GM12878 (cell line): Measurements from ENCODE around the gene BSN. TPM values are rescaled to one million over a fixed set of nuclear protein-coding genes. Genes with fewer than 3 reads are reported as not detected.

Source experiments
- ATF3 ChIP-seq: IDR thresholded peaks from 2 replicates; pipeline ENCODE4 v1.6.1; 2011; ENCODE audit warnings: low read depth, mild to moderate bottlenecking, low read length, moderate library complexity, borderline replicate concordance; ENCODE audit errors: extremely low read depth
- CBFB ChIP-seq: IDR thresholded peaks from 2 replicates; pipeline ENCODE4 v1.6.1; 2016; ENCODE audit warnings: antibody characterized with exemption, low read depth
- CREM ChIP-seq: IDR thresholded peaks from 2 replicates; pipeline ENCODE4 v1.6.1; 2014; ENCODE audit warnings: antibody characterized with exemption, low read depth
- DPF2 ChIP-seq: fragments of 450-650 bp; IDR thresholded peaks from 2 replicates; pipeline ENCODE4 v1.6.1; 2017; ENCODE audit warnings: mild to moderate bottlenecking
- EZH2 ChIP-seq: IDR thresholded peaks from 2 replicates; pipeline ENCODE4 v1.6.1; 2012; ENCODE audit warnings: low read depth, mild to moderate bottlenecking, control low read depth, inconsistent platforms, low read length, borderline replicate concordance; ENCODE audit not compliant: control insufficient read depth
- FOXK2 ChIP-seq: fragments of 450-650 bp; IDR thresholded peaks from 2 replicates; pipeline ENCODE4 v1.6.1; 2017; ENCODE audit warnings: mild to moderate bottlenecking, moderate library complexity
- HCFC1 ChIP-seq: fragments of 150-350 bp; IDR thresholded peaks from 2 replicates; pipeline ENCODE4 v1.6.1; 2014; ENCODE audit warnings: low read length
- IKZF1 ChIP-seq: fragments of 450-650 bp; conservative IDR thresholded peaks from 2 replicates; pipeline ENCODE4 v1.6.1; 2017; ENCODE audit warnings: antibody characterized with exemption, mild to moderate bottlenecking
- IKZF2 ChIP-seq, 2 experiments: fragments of 450-650 bp; IDR thresholded peaks; 2 replicates each; pipeline ENCODE4 v1.6.1; 2017; ENCODE audit warnings: mild to moderate bottlenecking in 2 of 2, moderate library complexity in 2 of 2
- IRF5 ChIP-seq: fragments of 450-650 bp; IDR thresholded peaks from 2 replicates; pipeline ENCODE4 v1.6.1; 2017; ENCODE audit warnings: borderline replicate concordance
- MYC ChIP-seq: IDR thresholded peaks from 2 replicates; pipeline ENCODE4 v1.6.1; 2011; ENCODE audit warnings: mild to moderate bottlenecking, low read length, moderate library complexity, inconsistent platforms; ENCODE audit not compliant: insufficient read depth, insufficient replicate concordance, insufficient read length, severe bottlenecking
- NBN ChIP-seq: fragments of 450-650 bp; IDR thresholded peaks from 2 replicates; pipeline ENCODE4 v1.6.1; 2016
- PAX5 ChIP-seq: IDR thresholded peaks from 2 replicates; pipeline ENCODE4 v1.6.1; 2011; ENCODE audit warnings: low read depth, low read length, borderline replicate concordance
- RELA ChIP-seq: fragments of 450-650 bp; IDR thresholded peaks from 2 replicates; pipeline ENCODE4 v1.8.0; 2014; ENCODE audit warnings: borderline replicate concordance; ENCODE audit not compliant: partially characterized antibody
- SIN3A ChIP-seq: IDR thresholded peaks from 2 replicates; pipeline ENCODE4 v1.6.1; 2012; ENCODE audit warnings: low read depth, low read length, improper control_type of control experiment
- SRF ChIP-seq, 2 experiments: IDR thresholded peaks; 2 replicates each; pipeline ENCODE4 v1.6.1; 2011; ENCODE audit warnings: low read depth in 2 of 2, low read length in 2 of 2, mild to moderate bottlenecking in 1 of 2, moderate library complexity in 1 of 2
- TCF7 ChIP-seq: IDR thresholded peaks from 2 replicates; pipeline ENCODE4 v1.6.1; 2014; ENCODE audit warnings: antibody characterized with exemption, borderline replicate concordance
- YY1 ChIP-seq: IDR thresholded peaks from 2 replicates; pipeline ENCODE4 v1.6.1; 2011; ENCODE audit warnings: low read depth, mild to moderate bottlenecking, low read length
- ZBTB11 ChIP-seq: fragments of 450-650 bp; formaldehyde crosslinking; IDR thresholded peaks from 2 replicates; pipeline ENCODE4 v1.5.0; 2022; ENCODE audit warnings: mild to moderate bottlenecking, missing genetic modification characterization
- ZNF207 ChIP-seq: fragments of 450-650 bp; IDR thresholded peaks from 2 replicates; pipeline ENCODE4 v1.6.1; 2014; ENCODE audit warnings: antibody characterized with exemption, mild to moderate bottlenecking, borderline replicate concordance
- ZNF622 ChIP-seq: fragments of 450-650 bp; IDR thresholded peaks from 2 replicates; pipeline ENCODE4 v1.6.1; 2017; ENCODE audit warnings: mild to moderate bottlenecking, inconsistent platforms
- ZSCAN29 ChIP-seq: fragments of 450-650 bp; IDR thresholded peaks from 2 replicates; pipeline ENCODE4 v1.6.1; 2017; ENCODE audit warnings: mild to moderate bottlenecking, moderate library complexity
- polyA plus RNA-seq, 11 experiments: library from polyadenylated mRNA; depleted of rRNA in 4 of 11; unstranded in 6 of 11; stranded (reverse) in 5 of 11; fragments of >200 nt; fragmentation: Nextera tagmentation in 4 of 11; fragmentation: Illumina TruSeq in 1 of 11; extraction: Ambion mirVana in 4 of 11; extraction: Trizol in 1 of 11; gene quantifications; 1 replicate in 1 of 11; 2 replicates in 10 of 11; pipeline versions ENCODE4 v1.2.1 to v1.2.3, GENCODE V29; 2011 to 2016; ENCODE audit warnings: inconsistent platforms in 2 of 11, missing spikeins in 2 of 11, low read depth in 1 of 11
- total RNA-seq, 4 experiments: library from RNA; depleted of rRNA in 3 of 4; stranded (reverse); fragments of >200 nt in 3 of 4; fragmentation: Illumina TruSeq in 1 of 4; extraction: Trizol in 1 of 4; gene quantifications; 2 replicates each; pipeline versions ENCODE4 v1.2.1 to v1.2.3, GENCODE V29; 2013 to 2021
- TF ChIP-seq, protein P1 (sequence below): fragments of 450-650 bp; IDR thresholded peaks from 2 replicates; pipeline ENCODE4 v1.6.1; 2018; ENCODE audit warnings: borderline replicate concordance, mild to moderate bottlenecking; ENCODE audit not compliant: partially characterized antibody

The BSN gene
- total and polyA plus RNA-seq, 10 of the 15 experiments (the other 5 are each of a cell fraction or from before 2014, with no cell fraction given), result under 0.01 to 0.19 (median 0.05) TPM; not detected in 1

DNA sequence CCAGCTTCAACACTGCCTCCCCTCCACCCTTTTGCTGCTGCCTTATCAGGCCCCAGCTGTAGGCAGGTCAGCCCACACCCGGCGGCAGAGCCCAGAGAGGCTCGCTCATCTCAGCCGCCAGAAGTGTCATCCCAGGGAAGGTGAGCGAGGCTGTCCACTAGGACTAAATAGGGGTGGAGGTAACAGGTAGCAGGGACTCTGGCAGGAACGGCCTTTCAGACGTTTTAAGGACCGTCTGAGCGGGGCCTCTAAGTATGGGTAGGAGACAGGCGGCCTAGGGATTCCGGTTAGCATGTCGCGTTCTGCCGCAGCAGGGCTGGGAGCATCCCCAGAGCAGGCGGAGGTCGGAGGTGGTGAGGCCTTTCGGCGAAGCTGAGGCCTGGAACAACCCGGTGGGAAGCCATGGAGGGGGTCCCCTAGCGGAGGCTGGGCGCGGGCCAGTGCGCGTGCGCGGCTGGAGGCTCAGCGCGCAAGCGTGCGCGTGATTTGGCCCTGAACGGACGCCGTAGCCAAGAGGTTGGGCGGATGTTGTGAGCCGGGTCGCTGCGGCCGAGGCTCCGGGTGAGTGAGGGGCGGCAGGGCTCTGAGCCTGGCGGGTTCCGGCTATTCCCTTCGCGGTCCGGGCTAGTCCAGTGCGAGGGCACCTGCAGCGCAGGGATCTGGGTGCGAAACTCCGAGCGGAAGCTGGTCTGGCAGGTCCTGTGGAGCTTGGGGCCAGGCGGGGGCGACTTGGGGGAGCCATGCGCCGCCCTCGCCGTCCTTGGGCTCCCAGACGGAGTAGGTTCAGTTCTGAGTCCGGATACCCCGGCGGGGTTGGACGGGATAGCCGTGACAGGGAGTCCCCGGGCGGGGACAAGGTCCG is 135.0 kb downstream of the BSN start, which contains the start of the genes MST1 and RNF123 (continued):
- TF ChIP-seq PAX5, result no peak; the same call in 1 of the 2 replicates
- TF ChIP-seq CREM, result peak; percentile 46; the same call in 1 of the 2 replicates
- TF ChIP-seq HCFC1, result peak; percentile 81
- TF ChIP-seq CBFB, result 0 out of 2 replicates have a peak, but pooled peaks have one; percentile 36
- peak; percentile 53 for TF ChIP-seq MYC
- TF ChIP-seq NBN, result peak; percentile 58; the same call in 1 of the 2 replicates
- TF ChIP-seq ZNF207, result peak; percentile 69; the same call in 1 of the 2 replicates
- peak; percentile 72 for TF ChIP-seq FOXK2
- no peak for TF ChIP-seq ZSCAN29
- TF ChIP-seq RELA, result peak; percentile 81
- TF ChIP-seq SRF (IDR thresholded peaks at IDR 0.05; ENCODE audit: low read depth in 2 of 2, low read length in 2 of 2), result 0 out of 4 replicates have a peak, but pooled peaks of 1 of the 2 experiments have one; percentile 16
- peak; percentile 49; the same call in 1 of the 2 replicates for TF ChIP-seq DPF2
- peak; percentile 71; the same call in 1 of the 2 replicates for TF ChIP-seq SIN3A
- TF ChIP-seq ATF3, result no peak
- no peak for TF ChIP-seq EZH2
- TF ChIP-seq TCF7, result no peak
- peak; percentile 76 for TF ChIP-seq YY1
- TF ChIP-seq IKZF2 (IDR thresholded peaks at IDR 0.05), result no peak
- TF ChIP-seq, protein P1, sequence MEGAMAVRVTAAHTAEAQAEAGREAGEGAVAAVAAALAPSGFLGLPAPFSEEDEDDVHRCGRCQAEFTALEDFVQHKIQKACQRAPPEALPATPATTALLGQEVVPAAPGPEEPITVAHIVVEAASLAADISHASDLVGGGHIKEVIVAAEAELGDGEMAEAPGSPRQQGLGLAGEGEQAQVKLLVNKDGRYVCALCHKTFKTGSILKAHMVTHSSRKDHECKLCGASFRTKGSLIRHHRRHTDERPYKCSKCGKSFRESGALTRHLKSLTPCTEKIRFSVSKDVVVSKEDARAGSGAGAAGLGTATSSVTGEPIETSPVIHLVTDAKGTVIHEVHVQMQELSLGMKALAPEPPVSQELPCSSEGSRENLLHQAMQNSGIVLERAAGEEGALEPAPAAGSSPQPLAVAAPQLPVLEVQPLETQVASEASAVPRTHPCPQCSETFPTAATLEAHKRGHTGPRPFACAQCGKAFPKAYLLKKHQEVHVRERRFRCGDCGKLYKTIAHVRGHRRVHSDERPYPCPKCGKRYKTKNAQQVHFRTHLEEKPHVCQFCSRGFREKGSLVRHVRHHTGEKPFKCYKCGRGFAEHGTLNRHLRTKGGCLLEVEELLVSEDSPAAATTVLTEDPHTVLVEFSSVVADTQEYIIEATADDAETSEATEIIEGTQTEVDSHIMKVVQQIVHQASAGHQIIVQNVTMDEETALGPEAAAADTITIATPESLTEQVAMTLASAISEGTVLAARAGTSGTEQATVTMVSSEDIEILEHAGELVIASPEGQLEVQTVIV, result peak; percentile 25
- TF ChIP-seq IKZF1, result peak; percentile 92
- peak; percentile 87 for TF ChIP-seq ZBTB11 (CRISPR knock-in tag)
- no peak for TF ChIP-seq ZNF622
- no peak for TF ChIP-seq IRF5
